CD4-positive, alpha-beta T cell treated with Interleukin-15 for 1 hour (primary cell): Measurements from ENCODE around the gene VANGL2.
"Not testable (repeated sequence)": the region's sequence is repeated elsewhere in the genome, so short reads cannot be mapped to it uniquely, and the experiment has no call there.

Source experiments
- DNase-seq: peaks from one replicate; pipeline ENCODE4 v3.0.0-alpha.2; 2020

VANGL2 gene

GRCh38 chr1:160371346-160371631 lies 29.1 kb upstream of the VANGL2 start:
- no peak for DNase-seq

- DNase-seq: no peak
Measured at GRCh38 chr1:160371756-160372155, 28.6 kb upstream of the VANGL2 start.

GRCh38 chr1:160373696-160374095 lies 26.7 kb upstream of the VANGL2 start:
- no peak for DNase-seq

GRCh38 chr1:160374306-160375110 lies 25.9 kb upstream of the VANGL2 start:
- no peak for DNase-seq

GRCh38 chr1:160375788-160376524 lies 24.4 kb upstream of the VANGL2 start:
- DNase-seq: no peak

- peak; percentile 29 for DNase-seq
Measured at GRCh38 chr1:160376525-160377131, 23.7 kb upstream of the VANGL2 start.

GRCh38 chr1:160377585-160378206 lies 22.7 kb upstream of the VANGL2 start:
- DNase-seq: no peak

GRCh38 chr1:160384812-160385211 lies 15.6 kb upstream of the VANGL2 start:
- not testable (repeated sequence) for DNase-seq

GRCh38 chr1:160388406-160388805 lies 12.0 kb upstream of the VANGL2 start:
- not testable (repeated sequence) for DNase-seq

- no peak for DNase-seq
Measured at GRCh38 chr1:160394673-160395072, 5.7 kb upstream of the VANGL2 start.

- DNase-seq: no peak
Measured at GRCh38 chr1:160397651-160398050, 2.7 kb upstream of the VANGL2 start.

GRCh38 chr1:160398823-160399222 lies 1.5 kb upstream of the VANGL2 start:
- no peak for DNase-seq

GRCh38 chr1:160399544-160400222 lies 681 bp upstream of the VANGL2 start:
- DNase-seq: no peak

- DNase-seq: no peak
Measured at GRCh38 chr1:160400646-160401486, 502 bp downstream of the VANGL2 start.

GRCh38 chr1:160401487-160401805 lies 1.1 kb downstream of the VANGL2 start:
- no peak for DNase-seq

GRCh38 chr1:160402001-160402795 lies 1.8 kb downstream of the VANGL2 start:
- DNase-seq: no peak

- no peak for DNase-seq
Measured at GRCh38 chr1:160403244-160403643, 2.9 kb downstream of the VANGL2 start.

GRCh38 chr1:160404094-160404493 lies 3.7 kb downstream of the VANGL2 start:
- no peak for DNase-seq

GRCh38 chr1:160405331-160405877 lies 5.0 kb downstream of the VANGL2 start:
- DNase-seq: no peak

GRCh38 chr1:160406131-160406968 lies 6.0 kb downstream of the VANGL2 start:
- no peak for DNase-seq
